Neuronal stem cell (in vitro differentiated cells): ENCODE results near the gene RAB24.

Experiments
- DNase-seq: peaks from one replicate; pipeline ENCODE4 v3.0.0-alpha.2; 2013; ENCODE audit warnings: low spot score
- H2AFZ ChIP-seq: one replicate; pipeline ENCODE4 v1.6.1; 2013; ENCODE audit warnings: mild to moderate bottlenecking, low read length, inconsistent platforms
- H2AK5ac ChIP-seq: 2 replicates; pipeline ENCODE4 v1.6.1; 2013; ENCODE audit warnings: low read depth, mild to moderate bottlenecking, inconsistent platforms, low read length, moderate library complexity, mixed read lengths
- H2BK120ac ChIP-seq: 2 replicates; pipeline ENCODE4 v1.6.1; 2013; ENCODE audit warnings: low read depth, mild to moderate bottlenecking, inconsistent platforms, low read length, moderate library complexity, mixed read lengths
- H2BK12ac ChIP-seq: one replicate; pipeline ENCODE4 v1.6.1; 2013; ENCODE audit warnings: low read length, inconsistent platforms
- H2BK15ac ChIP-seq: 2 replicates; pipeline ENCODE4 v1.6.1; 2013; ENCODE audit warnings: mild to moderate bottlenecking, low read length, inconsistent platforms, mixed read lengths
- H2BK5ac ChIP-seq: one replicate; pipeline ENCODE4 v1.6.1; 2013; ENCODE audit warnings: inconsistent platforms, mild to moderate bottlenecking, low read length, moderate library complexity
- H3K14ac ChIP-seq: one replicate; pipeline ENCODE4 v1.6.1; 2013; ENCODE audit warnings: low read length, inconsistent platforms
- H3K18ac ChIP-seq: 2 replicates; pipeline ENCODE4 v1.6.1; 2013; ENCODE audit warnings: low read length, inconsistent platforms
- H3K23ac ChIP-seq: 2 replicates; pipeline ENCODE4 v1.6.1; 2013; ENCODE audit warnings: low read depth, mild to moderate bottlenecking, mixed read lengths, low read length, inconsistent platforms; ENCODE audit not compliant: poor library complexity
- H3K27ac ChIP-seq: replicated peaks from 3 replicates; pipeline ENCODE4 v1.5.1; 2013; ENCODE audit warnings: low read length, inconsistent platforms
- H3K27me3 ChIP-seq, 3 experiments: 2 replicates each; pipeline ENCODE4 v1.6.1; 2013; ENCODE audit warnings: low read length in 3 of 3, mild to moderate bottlenecking in 2 of 3, inconsistent platforms in 1 of 3, low read depth in 1 of 3, mixed read lengths in 1 of 3, moderate library complexity in 1 of 3; ENCODE audit not compliant: control insufficient read depth in 3 of 3, insufficient read depth in 3 of 3
- H3K36me3 ChIP-seq, 2 donors: replicated peaks in 1 of 2; 2 replicates each; pipeline ENCODE4 v1.6.1; 2013; ENCODE audit warnings: low read length in 2 of 2; ENCODE audit not compliant: control insufficient read depth in 2 of 2, insufficient read depth in 2 of 2
- H3K4ac ChIP-seq: 2 replicates; pipeline ENCODE4 v1.6.1; 2013; ENCODE audit warnings: inconsistent platforms, mild to moderate bottlenecking, low read length, moderate library complexity
- H3K4me1 ChIP-seq, 2 donors: 1 replicate in 1 of 2; 2 replicates in 1 of 2; pipeline ENCODE4 v1.6.1; 2013; ENCODE audit warnings: low read length in 2 of 2, low read depth in 1 of 2; ENCODE audit not compliant: control insufficient read depth in 2 of 2, insufficient read depth in 1 of 2
- H3K4me2 ChIP-seq: one replicate; pipeline ENCODE4 v1.6.1; 2013; ENCODE audit warnings: mild to moderate bottlenecking, low read length, inconsistent platforms; ENCODE audit not compliant: insufficient read depth, poor library complexity, severe bottlenecking
- H3K4me3 ChIP-seq, 2 donors: 2 replicates each; pipeline ENCODE4 v1.5.1; 2013; ENCODE audit warnings: low read length in 2 of 2, mild to moderate bottlenecking in 2 of 2, inconsistent platforms in 1 of 2, moderate library complexity in 1 of 2
- H3K79me1 ChIP-seq: one replicate; pipeline ENCODE4 v1.6.1; 2013; ENCODE audit warnings: low read depth, mild to moderate bottlenecking, inconsistent platforms, low read length, moderate library complexity
- H3K9ac ChIP-seq: one replicate; pipeline ENCODE4 v1.6.1; 2013; ENCODE audit warnings: mild to moderate bottlenecking, low read depth, low read length, inconsistent platforms; ENCODE audit not compliant: poor library complexity
- H3K9me3 ChIP-seq, 2 donors: replicated peaks in 1 of 2; 2 replicates each; pipeline versions ENCODE3 to v1.6.1; 2013; ENCODE audit warnings: low read length in 2 of 2, mild to moderate bottlenecking in 2 of 2, inconsistent platforms in 1 of 2, low read depth in 1 of 2, mixed read lengths in 1 of 2, moderate library complexity in 1 of 2; ENCODE audit not compliant: control insufficient read depth in 2 of 2, insufficient read depth in 1 of 2
- H4K8ac ChIP-seq: one replicate; pipeline ENCODE4 v1.6.1; 2013; ENCODE audit warnings: low read depth, mild to moderate bottlenecking, inconsistent platforms, low read length, moderate library complexity
- H4K91ac ChIP-seq: one replicate; pipeline ENCODE4 v1.6.1; 2013; ENCODE audit warnings: low read length, low read depth, mild to moderate bottlenecking, inconsistent platforms; ENCODE audit not compliant: poor library complexity
- WGBS, 2 donors: extraction: QIAGEN DNeasy Blood & Tissue Kit; methylation state at CpG; one replicate each; pipeline ENCODE4 v1.1.7; 2013; ENCODE audit warnings: missing lambda C conversion rate in 2 of 2, mixed read lengths in 1 of 2; ENCODE audit not compliant: insufficient read length in 2 of 2, insufficient replicate concordance in 1 of 2; ENCODE audit errors: extremely low coverage in 2 of 2; 5-methylcytosine and 5-hydroxymethylcytosine counted together

The RAB24 gene

GRCh38 chr5:177328545-177329231, 25.2 kb upstream of the RAB24 start:
- H3K9ac ChIP-seq: no peak overlapping the region
- no peak overlapping the region for H3K4ac ChIP-seq
- DNase-seq: no peak
- H3K18ac ChIP-seq: no peak overlapping the region
- H2BK15ac ChIP-seq: no peak overlapping the region
- H3K4me3 ChIP-seq: no peak overlapping the region
- no CpG with 5 or more reads among the region's 19 CpGs for WGBS, 2 donors
- no peak overlapping the region for H4K91ac ChIP-seq
- H3K36me3 ChIP-seq: peaks cover 10 to 42% of the 10 kb centered on the region in 2 donors
- H2BK120ac ChIP-seq: no peak overlapping the region
- H4K8ac ChIP-seq: peak overlapping the region; percentile 50
- no peak overlapping the region for H3K27ac ChIP-seq
- H2BK12ac ChIP-seq: no peak overlapping the region
- no peak overlapping the region for H3K4me2 ChIP-seq
- H3K27me3 ChIP-seq: no peaks in the 10 kb centered on the region
- no peak overlapping the region for H3K23ac ChIP-seq
- peaks cover 0 to 7% of the 10 kb centered on the region in 2 donors for H3K4me1 ChIP-seq
- no peaks in the 10 kb centered on the region for H3K9me3 ChIP-seq
- no peak overlapping the region for H2AFZ ChIP-seq
- H2BK5ac ChIP-seq: no peak overlapping the region
- H3K14ac ChIP-seq: no peak overlapping the region
- H2AK5ac ChIP-seq: no peak overlapping the region
- H3K79me1 ChIP-seq: no peaks in the 10 kb centered on the region

- Histone ChIP-seq H3K18ac (no peak overlapping the region), H3K27ac (no peak overlapping the region), H3K4me1 (peaks cover 0 to 7% of the 10 kb centered on the region in 2 donors), H3K9me3 (no peaks in the 10 kb centered on the region), H4K91ac (no peak overlapping the region), H2BK12ac (no peak overlapping the region), H2AK5ac (peak overlapping the region; percentile 14), H3K36me3 (peaks cover 2 to 34% of the 10 kb centered on the region in 2 donors), H3K79me1 (no peaks in the 10 kb centered on the region), H3K23ac (peak overlapping the region; percentile 17), H4K8ac (peak overlapping the region; percentile 50), H2AFZ (no peak overlapping the region), H2BK15ac (peak overlapping the region; percentile 64), H3K9ac (no peak overlapping the region), H3K14ac (no peak overlapping the region), H3K4me2 (no peak overlapping the region), H3K27me3 (no peaks in the 10 kb centered on the region), H3K4me3 (no peak overlapping the region), H2BK5ac (no peak overlapping the region), H2BK120ac (peak overlapping the region; percentile 17), H3K4ac (peak overlapping the region; percentile 53)
- DNase-seq: no peak
- no CpG with 5 or more reads among the region's 28 CpGs for WGBS, 2 donors
Observed at GRCh38 chr5:177327539-177328522, 24.3 kb upstream of the RAB24 start.

GRCh38 chr5:177325868-177326381, 22.4 kb upstream of the RAB24 start:
- Histone ChIP-seq H3K4me2 (no peak overlapping the region), H2AFZ (no peak overlapping the region), H3K14ac (no peak overlapping the region), H2BK5ac (no peak overlapping the region), H2BK120ac (no peak overlapping the region), H3K36me3 (peaks cover 2 to 16% of the 10 kb centered on the region in 2 donors), H3K27me3 (no peaks in the 10 kb centered on the region), H4K91ac (no peak overlapping the region), H4K8ac (no peak overlapping the region), H3K79me1 (no peaks in the 10 kb centered on the region), H2BK12ac (no peak overlapping the region), H3K27ac (no peak overlapping the region), H3K9ac (no peak overlapping the region), H3K4me1 (peaks cover 0 to 7% of the 10 kb centered on the region in 2 donors), H3K18ac (no peak overlapping the region), H3K9me3 (no peaks in the 10 kb centered on the region), H2AK5ac (no peak overlapping the region), H3K4ac (no peak overlapping the region), H3K4me3 (no peak overlapping the region), H3K23ac (no peak overlapping the region), H2BK15ac (no peak overlapping the region)
- no peak for DNase-seq
- no CpG with 5 or more reads among the region's 1 CpG for WGBS, 2 donors

GRCh38 chr5:177320879-177321278, 17.4 kb upstream of the RAB24 start:
- H2AK5ac ChIP-seq: no peak overlapping the region
- H2AFZ ChIP-seq: no peak overlapping the region
- no peaks in the 10 kb centered on the region for H3K79me1 ChIP-seq
- no peaks in the 10 kb centered on the region for H3K27me3 ChIP-seq
- peaks cover 0 to 2% of the 10 kb centered on the region in 2 donors for H3K4me1 ChIP-seq
- no peak overlapping the region for H3K18ac ChIP-seq
- no peak overlapping the region for H2BK15ac ChIP-seq
- H2BK5ac ChIP-seq: no peak overlapping the region
- peaks cover 0 to 2% of the 10 kb centered on the region in 2 donors for H3K36me3 ChIP-seq
- no peak overlapping the region for H3K27ac ChIP-seq
- no CpG with 5 or more reads among the region's 7 CpGs for WGBS, 2 donors
- peaks cover 0 to 9% of the 10 kb centered on the region in 2 donors for H3K9me3 ChIP-seq
- DNase-seq: no peak
- H4K8ac ChIP-seq: no peak overlapping the region
- no peak overlapping the region for H3K14ac ChIP-seq
- no peak overlapping the region for H2BK12ac ChIP-seq
- H2BK120ac ChIP-seq: no peak overlapping the region
- no peak overlapping the region for H3K4me2 ChIP-seq
- H3K4ac ChIP-seq: no peak overlapping the region
- H3K9ac ChIP-seq: no peak overlapping the region
- no peak overlapping the region for H4K91ac ChIP-seq
- H3K23ac ChIP-seq: no peak overlapping the region
- no peak overlapping the region for H3K4me3 ChIP-seq
